ENCODE measurements around the gene SYNPR. TPM values are rescaled to one million over a fixed set of nuclear protein-coding genes. Genes with fewer than 3 reads are reported as not detected.
"Not testable (repeated sequence)": the region's sequence is repeated elsewhere in the genome, so short reads cannot be mapped to it uniquely, and the experiment has no call there.

The SYNPR gene
- total RNA-seq, 4 donors from 2014 or later: not detected

GRCh38 chr3:63631670-63632069, 353.6 kb downstream of the SYNPR start:
- H3K9me3 ChIP-seq: no peaks in the 10 kb centered on the region
- DNase-seq (ENCODE audit: low spot score in 2 of 2): no peak
- no peaks in the 10 kb centered on the region for H3K36me3 ChIP-seq
- no peak overlapping the region for H3K4me3 ChIP-seq
- TF ChIP-seq CTCF (IDR thresholded peaks at IDR 0.05) (no peak), POLR2AphosphoS5 (IDR thresholded peaks at IDR 0.05) (no peak), POLR2A (IDR thresholded peaks at IDR 0.05) (no peak), EP300 (IDR thresholded peaks at IDR 0.05) (no peak)
- no peak overlapping the region for H3K27ac ChIP-seq
- 55% methylated on average over 4 of the region's 4 CpGs for WGBS
- no peaks in the 10 kb centered on the region for H3K4me1 ChIP-seq
- no peaks in the 10 kb centered on the region for H3K27me3 ChIP-seq

- TF ChIP-seq POLR2A (IDR thresholded peaks at IDR 0.05): no peak
- TF ChIP-seq POLR2AphosphoS5 (IDR thresholded peaks at IDR 0.05): no peak
- TF ChIP-seq EP300 (IDR thresholded peaks at IDR 0.05): no peak
- no peak for TF ChIP-seq CTCF (IDR thresholded peaks at IDR 0.05)
- DNase-seq (ENCODE audit: low spot score in 2 of 2): no peak
- no peak overlapping the region for H3K27ac ChIP-seq
- no peak overlapping the region for H3K4me3 ChIP-seq
- no peaks in the 10 kb centered on the region for H3K27me3 ChIP-seq
- H3K36me3 ChIP-seq: no peaks in the 10 kb centered on the region
- no peaks in the 10 kb centered on the region for H3K4me1 ChIP-seq
- no peaks in the 10 kb centered on the region for H3K9me3 ChIP-seq
- WGBS: 88% methylated on average over 3 of the region's 3 CpGs
These were observed 357.1 kb downstream of the SYNPR start for GRCh38 chr3:63635186-63635585.

GRCh38 chr3:63639806-63640205, 361.7 kb downstream of the SYNPR start:
- WGBS: 90% methylated on average over 2 of the region's 2 CpGs
- no peak for TF ChIP-seq POLR2AphosphoS5 (IDR thresholded peaks at IDR 0.05)
- no peak for TF ChIP-seq CTCF (IDR thresholded peaks at IDR 0.05)
- TF ChIP-seq POLR2A (IDR thresholded peaks at IDR 0.05): no peak
- no peak for TF ChIP-seq EP300 (IDR thresholded peaks at IDR 0.05)
- no peaks in the 10 kb centered on the region for H3K27me3 ChIP-seq

GRCh38 chr3:63642488-63642887, 364.4 kb downstream of the SYNPR start:
- Histone ChIP-seq H3K27me3 (no peaks in the 10 kb centered on the region), H3K4me1 (no peaks in the 10 kb centered on the region), H3K9me3 (no peaks in the 10 kb centered on the region), H3K27ac (no peak overlapping the region), H3K4me3 (no peak overlapping the region), H3K36me3 (no peaks in the 10 kb centered on the region)
- 67% methylated on average over 1 of the region's 1 CpG for WGBS
- TF ChIP-seq POLR2A (IDR thresholded peaks at IDR 0.05) (no peak), CTCF (IDR thresholded peaks at IDR 0.05) (no peak), EP300 (IDR thresholded peaks at IDR 0.05) (no peak), POLR2AphosphoS5 (IDR thresholded peaks at IDR 0.05) (no peak)
- no peak for DNase-seq (ENCODE audit: low spot score in 2 of 2)

More at GRCh38 chr3:63639806-63640205, 361.7 kb downstream of the SYNPR start:
- Histone ChIP-seq H3K4me3 (no peak overlapping the region), H3K27ac (no peak overlapping the region), H3K36me3 (no peaks in the 10 kb centered on the region), H3K4me1 (no peaks in the 10 kb centered on the region), H3K9me3 (no peaks in the 10 kb centered on the region)
- DNase-seq (ENCODE audit: low spot score in 2 of 2): no peak

- Histone ChIP-seq H3K27me3 (no peaks in the 10 kb centered on the region), H3K4me1 (no peaks in the 10 kb centered on the region), H3K9me3 (no peaks in the 10 kb centered on the region), H3K4me3 (no peak overlapping the region), H3K36me3 (no peaks in the 10 kb centered on the region), H3K27ac (no peak overlapping the region)
- 64% methylated on average over 5 of the region's 5 CpGs for WGBS
- no peak for TF ChIP-seq POLR2A (IDR thresholded peaks at IDR 0.05)
- no peak for TF ChIP-seq CTCF (IDR thresholded peaks at IDR 0.05)
- TF ChIP-seq EP300 (IDR thresholded peaks at IDR 0.05): no peak
- no peak for TF ChIP-seq POLR2AphosphoS5 (IDR thresholded peaks at IDR 0.05)
- DNase-seq (ENCODE audit: low spot score in 2 of 2): no peak
These were observed 366.2 kb downstream of the SYNPR start for GRCh38 chr3:63644212-63644797.

GRCh38 chr3:63644928-63645781, 367.0 kb downstream of the SYNPR start:
- not testable (repeated sequence) for H3K27ac ChIP-seq; H3K27me3 ChIP-seq; H3K9me3 ChIP-seq; DNase-seq (ENCODE audit: low spot score in 2 of 2); H3K4me1 ChIP-seq; H3K36me3 ChIP-seq; H3K4me3 ChIP-seq
- WGBS: 74% methylated on average over 21 of the region's 25 CpGs

Data from suprapubic skin (tissue), 4 donors.